ENCODE results near the gene PRKAG1. TPM values are rescaled to one million over a fixed set of nuclear protein-coding genes. Genes with fewer than 3 reads are reported as not detected.
A peak's percentile ranks its signal among the peaks of the same experiment; 100 is the strongest.

The PRKAG1 gene
- total RNA-seq, 2 experiments from 2014 or later: 22.8 to 45.9 TPM

- Histone ChIP-seq H3K9me2 (ENCODE audit: insufficient read depth, low read length) (no peaks in the 10 kb centered on the region), H3K4me2 (ENCODE audit: low read length) (peak overlapping the region; percentile 75), H4K20me1 (ENCODE audit: insufficient read depth, low read length) (peaks cover 6% of the 10 kb centered on the region; the same call in 1 of the 2 replicates), H3K36me3 (ENCODE audit: insufficient read depth, low read length) (peaks cover 38% of the 10 kb centered on the region), H3K79me2 (ENCODE audit: insufficient read depth, low read depth, low read length) (peaks cover 40% of the 10 kb centered on the region), H2AFZ (ENCODE audit: low read length) (no peak overlapping the region), H3K4me1 (ENCODE audit: insufficient read depth, low read length, poor library complexity, severe bottlenecking) (peaks cover 31% of the 10 kb centered on the region), H3K9me3 (ENCODE audit: low read length) (no peaks in the 10 kb centered on the region), H3K27ac (ENCODE audit: low read depth, low read length, poor library complexity, severe bottlenecking) (no peak overlapping the region), H3K4me3 (ENCODE audit: low read depth, low read length, poor library complexity, severe bottlenecking) (peak overlapping the region; percentile 75)
- TF ChIP-seq EZH2phosphoT487 (IDR thresholded peaks at IDR 0.05; ENCODE audit: borderline replicate concordance, low read depth, low read length) (no peak), CTCF (conservative IDR thresholded peaks at IDR 0.05; ENCODE audit: low read length) (no peak)
- no peak for DNase-seq (ENCODE audit: low spot score)
- CTCF ChIA-PET (ENCODE audit: unreplicated experiment): no interaction called here
- BruUV-seq (replicated peaks): no TSS peak
- POLR2A ChIA-PET: interaction anchor here (0.5 to 0.6 kb wide), 2 partner anchors 89 to 168 kb away, joined by 3 to 4 read pairs; partner anchors contain the start of gene RND1
- intact Hi-C loops (cut with micrococcal nuclease; ENCODE audit: unreplicated experiment): no loop called here
Observed at GRCh38 chr12:48954841-48955501, 63.6 kb downstream of the PRKAG1 start.

GRCh38 chr12:48954061-48954460 lies 64.5 kb downstream of the PRKAG1 start:
- no peak overlapping the region for H3K4me3 ChIP-seq (ENCODE audit: low read depth, low read length, poor library complexity, severe bottlenecking)
- DNase-seq (ENCODE audit: low spot score): no peak
- H3K79me2 ChIP-seq (ENCODE audit: insufficient read depth, low read depth, low read length): peaks cover 40% of the 10 kb centered on the region
- TF ChIP-seq EZH2phosphoT487 (IDR thresholded peaks at IDR 0.05; ENCODE audit: borderline replicate concordance, low read depth, low read length) (no peak), CTCF (conservative IDR thresholded peaks at IDR 0.05; ENCODE audit: low read length) (no peak)
- peaks cover 38% of the 10 kb centered on the region for H3K36me3 ChIP-seq (ENCODE audit: insufficient read depth, low read length)
- no peaks in the 10 kb centered on the region for H3K9me3 ChIP-seq (ENCODE audit: low read length)
- CTCF ChIA-PET (ENCODE audit: unreplicated experiment): no interaction called here
- no TSS peak for BruUV-seq (replicated peaks)
- no peak overlapping the region for H2AFZ ChIP-seq (ENCODE audit: low read length)
- POLR2A ChIA-PET: no interaction called here
- H4K20me1 ChIP-seq (ENCODE audit: insufficient read depth, low read length): peaks cover 6% of the 10 kb centered on the region; the same call in 1 of the 2 replicates
- H3K4me2 ChIP-seq (ENCODE audit: low read length): no peak overlapping the region
- intact Hi-C loops (cut with micrococcal nuclease; ENCODE audit: unreplicated experiment): no loop called here
- no peak overlapping the region for H3K27ac ChIP-seq (ENCODE audit: low read depth, low read length, poor library complexity, severe bottlenecking)
- H3K9me2 ChIP-seq (ENCODE audit: insufficient read depth, low read length): no peaks in the 10 kb centered on the region
- H3K4me1 ChIP-seq (ENCODE audit: insufficient read depth, low read length, poor library complexity, severe bottlenecking): peaks cover 31% of the 10 kb centered on the region

- ChIA-PET CTCF (ENCODE audit: unreplicated experiment) (interaction anchor here (0.6 kb wide), 1 partner anchor 561 kb away, joined by 3 read pairs; no protein-coding TSS in a partner anchor), POLR2A (interaction anchor here (0.5 to 1.2 kb wide), 5 partner anchors 11 to 452 kb away, joined by 3 to 8 read pairs (median 3); partner anchors contain the start of gene RND1)
- H3K36me3 ChIP-seq (ENCODE audit: insufficient read depth, low read length): peaks cover 43% of the 10 kb centered on the region
- H4K20me1 ChIP-seq (ENCODE audit: insufficient read depth, low read length): peaks cover 6% of the 10 kb centered on the region; the same call in 1 of the 2 replicates
- H3K4me2 ChIP-seq (ENCODE audit: low read length): no peak overlapping the region
- H3K9me2 ChIP-seq (ENCODE audit: insufficient read depth, low read length): no peaks in the 10 kb centered on the region
- H3K9me3 ChIP-seq (ENCODE audit: low read length): no peaks in the 10 kb centered on the region
- H2AFZ ChIP-seq (ENCODE audit: low read length): no peak overlapping the region
- peaks cover 22% of the 10 kb centered on the region for H3K4me1 ChIP-seq (ENCODE audit: insufficient read depth, low read length, poor library complexity, severe bottlenecking)
- H3K27ac ChIP-seq (ENCODE audit: low read depth, low read length, poor library complexity, severe bottlenecking): no peak overlapping the region
- peaks cover 42% of the 10 kb centered on the region for H3K79me2 ChIP-seq (ENCODE audit: insufficient read depth, low read depth, low read length)
- intact Hi-C loops (cut with micrococcal nuclease; ENCODE audit: unreplicated experiment): no loop called here
- no peak for TF ChIP-seq EZH2phosphoT487 (IDR thresholded peaks at IDR 0.05; ENCODE audit: borderline replicate concordance, low read depth, low read length)
- TF ChIP-seq CTCF (conservative IDR thresholded peaks at IDR 0.05; ENCODE audit: low read length): no peak
- no peak for DNase-seq (ENCODE audit: low spot score)
- BruUV-seq (replicated peaks): no TSS peak
- H3K4me3 ChIP-seq (ENCODE audit: low read depth, low read length, poor library complexity, severe bottlenecking): no peak overlapping the region
Observed at GRCh38 chr12:48952691-48953090, 65.9 kb downstream of the PRKAG1 start.

Measured in OCI-LY7 (cell line).